Activated naive CD4-positive, alpha-beta T cell treated with anti-CD3 and anti-CD28 coated beads, Interleukin-2, amount 50 U/mL, for 72 hours (primary cell): Measurements from ENCODE around the gene PCIF1. TPM values are rescaled to one million over a fixed set of nuclear protein-coding genes. Genes with fewer than 3 reads are reported as not detected.

Source experiments
- ATAC-seq, 2 donors: fragments of 150-1000 bp; cut with Tn5 transposase; 2 replicates each; pipeline ENCODE4 v1.10.0; 2021; ENCODE audit warnings: mild to moderate bottlenecking in 2 of 2, moderate library complexity in 2 of 2
- DNase-seq, 2 donors: peaks; one replicate each; pipeline ENCODE4 v3.0.0; 2021 to 2022; ENCODE audit warnings: low spot score in 2 of 2
- H3K27ac Mint-ChIP-seq, 2 donors: one replicate each; pipeline ENCODE4 v1.8.0; 2022; ENCODE audit warnings: mild to moderate bottlenecking in 2 of 2, mixed read lengths in 2 of 2
- H3K36me3 Mint-ChIP-seq, 2 donors: one replicate each; pipeline ENCODE4 v1.8.0; 2022; ENCODE audit warnings: mixed read lengths in 2 of 2
- H3K9me3 Mint-ChIP-seq, 2 donors: one replicate each; pipeline ENCODE4 v1.8.0; 2022; ENCODE audit warnings: mixed read lengths in 2 of 2
- total RNA-seq, 2 donors: library from RNA; stranded (reverse); gene quantifications; one replicate each; pipeline ENCODE4 v1.2.3, GENCODE V29; 2022

The PCIF1 gene
- 10 to 100 TPM; 31.8 to 51.0 TPM for total RNA-seq

DNA sequence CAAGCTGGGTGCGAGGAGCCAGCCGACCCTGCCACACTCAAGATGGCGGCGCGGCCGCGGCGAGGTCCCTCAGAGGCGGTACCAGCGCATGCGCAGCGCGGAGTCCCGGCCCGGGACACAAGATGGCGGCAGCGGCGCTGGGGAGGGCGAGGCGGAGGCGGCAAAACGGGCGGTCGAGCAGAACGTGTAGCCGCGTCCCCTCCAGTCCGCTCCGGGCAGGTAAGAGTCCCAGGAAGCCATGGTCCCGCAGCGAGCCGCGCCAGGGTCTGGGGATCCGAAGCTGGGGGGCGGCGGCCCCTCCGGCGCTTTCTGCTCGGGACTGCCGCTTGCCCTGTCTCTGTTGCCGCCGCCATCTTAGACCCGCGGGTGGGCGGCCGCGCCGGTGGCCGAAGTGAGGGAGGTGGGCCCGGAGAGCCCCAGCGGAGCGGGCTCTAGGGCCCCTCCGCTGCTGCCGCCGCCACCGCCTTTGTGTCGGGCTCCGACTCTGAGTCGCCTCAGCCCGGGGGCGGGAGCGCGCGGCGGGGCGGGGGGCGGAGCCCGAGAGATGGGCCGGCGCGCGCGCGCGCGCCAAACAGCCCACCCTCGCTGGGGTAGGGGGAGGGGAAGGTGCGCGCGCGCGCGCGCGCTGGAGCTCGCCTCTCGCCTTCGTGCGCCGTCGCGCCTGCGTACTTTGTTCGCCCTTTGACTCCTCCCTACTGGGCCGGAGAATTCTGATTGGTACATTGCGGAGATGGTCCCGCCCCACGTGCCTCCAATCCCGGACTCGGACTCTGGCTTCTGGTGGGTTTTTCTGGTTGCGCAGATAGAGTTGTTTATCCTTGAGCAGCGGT lies at the start of gene PCIF1:
TSS of gene PCIF1 (plus strand) at position 98 of the 830 bp plus-strand sequence. CDS start 4,317 bp downstream, outside the sequence.
- H3K27ac Mint-ChIP-seq, result peak within 1 kb of the TSS; percentile 96 to 99
- no peaks in the 10 kb centered on the region for H3K9me3 Mint-ChIP-seq
- ATAC-seq (peak; percentile 81 to 86), DNase-seq (peak; percentile 98)
- peaks cover 5 to 24% of the 10 kb centered on the region in 2 donors for H3K36me3 Mint-ChIP-seq

DNA sequence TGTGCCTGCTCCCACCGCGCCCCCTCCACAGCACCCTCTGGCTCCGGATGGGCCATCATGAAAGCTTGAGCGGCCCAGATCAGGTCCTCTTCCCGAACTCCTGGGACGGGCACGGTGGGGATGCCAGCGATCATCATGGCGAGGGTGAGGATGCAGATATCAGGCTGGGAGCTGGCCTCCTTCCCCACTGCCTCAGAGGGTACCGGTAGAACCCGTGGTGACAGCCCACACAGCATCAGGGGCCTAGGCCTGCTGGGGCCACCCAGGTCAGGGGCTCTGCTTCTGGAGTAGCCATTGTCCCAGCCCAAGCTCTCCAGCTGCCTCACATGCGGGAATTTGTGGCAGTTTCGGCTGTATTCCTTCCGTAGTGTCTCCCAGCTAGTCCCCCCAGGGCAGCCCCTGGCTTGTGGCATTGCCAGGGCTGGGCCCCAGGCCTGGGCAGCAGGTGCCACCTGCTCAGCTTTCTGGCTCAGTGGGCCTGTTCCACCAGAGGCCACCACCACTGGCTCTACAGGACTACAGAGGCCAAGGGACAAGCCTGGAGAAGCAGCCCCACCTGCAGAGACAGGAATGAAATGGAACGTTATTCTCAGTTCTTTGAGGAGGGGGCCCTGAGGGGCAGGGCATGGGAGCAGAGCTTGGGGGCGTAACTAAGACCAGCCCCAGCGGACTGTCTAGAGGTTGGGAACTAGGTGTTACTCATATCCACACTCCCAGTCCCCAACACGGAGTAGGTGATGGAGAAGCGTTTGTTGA lies 47.7 kb upstream of the PCIF1 start:
- no peak for DNase-seq
- Mint-ChIP-seq H3K27ac (no peak overlapping the region), H3K36me3 (peaks cover 16 to 17% of the 10 kb centered on the region in 2 donors), H3K9me3 (no peaks in the 10 kb centered on the region)
- ATAC-seq, result no peak

DNA sequence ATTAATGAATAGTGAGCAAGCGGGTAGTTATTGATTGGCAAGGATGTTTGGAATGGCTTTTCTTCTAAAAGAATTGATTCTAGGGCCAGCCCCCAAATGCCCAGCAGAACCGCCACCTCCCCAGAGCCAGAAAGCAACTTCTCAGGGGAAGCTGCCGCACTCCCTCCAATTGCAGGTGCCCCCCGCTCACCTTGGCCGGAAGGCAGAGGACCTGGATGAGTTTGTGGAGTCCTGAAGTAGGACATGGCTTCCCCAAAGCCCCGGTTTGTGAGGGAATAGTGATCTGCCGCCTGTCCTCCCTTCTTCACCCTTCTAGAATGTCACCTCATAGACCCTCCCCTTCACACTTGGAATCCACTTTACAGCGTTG lies 47.2 kb upstream of the PCIF1 start, which contains the start of gene SPATA25:
TSS of gene SPATA25 (minus strand) at position 277 of the 370 bp plus-strand sequence. CDS start at position 245, 32 bp downstream.
- ATAC-seq, result no peak
- Mint-ChIP-seq H3K9me3 (no peaks in the 10 kb centered on the region), H3K36me3 (peaks cover 13 to 15% of the 10 kb centered on the region in 2 donors), H3K27ac (no peak within 1 kb of the TSS)
- DNase-seq, result no peak

DNA sequence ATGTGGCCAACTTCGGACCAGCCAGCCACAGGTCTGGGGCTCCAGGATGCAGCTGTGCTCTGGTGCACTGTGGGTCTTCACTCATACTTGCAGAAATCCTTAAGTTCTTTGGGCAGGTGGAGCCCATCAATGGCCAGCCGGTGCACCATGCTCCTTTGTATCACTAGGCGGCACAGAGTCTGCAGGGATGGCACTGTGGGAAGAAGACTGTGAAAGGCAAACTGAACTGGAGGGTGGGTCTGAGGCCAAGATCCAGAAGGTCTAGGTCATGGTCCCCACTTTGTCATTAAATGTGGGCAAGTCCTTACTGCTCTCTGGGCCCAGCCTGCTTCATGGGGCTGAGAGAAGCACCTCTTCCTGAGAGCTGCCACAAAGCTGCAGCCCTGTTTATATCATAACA lies 45.8 kb upstream of the PCIF1 start:
- no peaks in the 10 kb centered on the region for H3K9me3 Mint-ChIP-seq
- H3K27ac Mint-ChIP-seq, result no peak overlapping the region
- no peak for ATAC-seq
- peaks cover 0 to 2% of the 10 kb centered on the region in 2 donors for H3K36me3 Mint-ChIP-seq
- no peak for DNase-seq

DNA sequence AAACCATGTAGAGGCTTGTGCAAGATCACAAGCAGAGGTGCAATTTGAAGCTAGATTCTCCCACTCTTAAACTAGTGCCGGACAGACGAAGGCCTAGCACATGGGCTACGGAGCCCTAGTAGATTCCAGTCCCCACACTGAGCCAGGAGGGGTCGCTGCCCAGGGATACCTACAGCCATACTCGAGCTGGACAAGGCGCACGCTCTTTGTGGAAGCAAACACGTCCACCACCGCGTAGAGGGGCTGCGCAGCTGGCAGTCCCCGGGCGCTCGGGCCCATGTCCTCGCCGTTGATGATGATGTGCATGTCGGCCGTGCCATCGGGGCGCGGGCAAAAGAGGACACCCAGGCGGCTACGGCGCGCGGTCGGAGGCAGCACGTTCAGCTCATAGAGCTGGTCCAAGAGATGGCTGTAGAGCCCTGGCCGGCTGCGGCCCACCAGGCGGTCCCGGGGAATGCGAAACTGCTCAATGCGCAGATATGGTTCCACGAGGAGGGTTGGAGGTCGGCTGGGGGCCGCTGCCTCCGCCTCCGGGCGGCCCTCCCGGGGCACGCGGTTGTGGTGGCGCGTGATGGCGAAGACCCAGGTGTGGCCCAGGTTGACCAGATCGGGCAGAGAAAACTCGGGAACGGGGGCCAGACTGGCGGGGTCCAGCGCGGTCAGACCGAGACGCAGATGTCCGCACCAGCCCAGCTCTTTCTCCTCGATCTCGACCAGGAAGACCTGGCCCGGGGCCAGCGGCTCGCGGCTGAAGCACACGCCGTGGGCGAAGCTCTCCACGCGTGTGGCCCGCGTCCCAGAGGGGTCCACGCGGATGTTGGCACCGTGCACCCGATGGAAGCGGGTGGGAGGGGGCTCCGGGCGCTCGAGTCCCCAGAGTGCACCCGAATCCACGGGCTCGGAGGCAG lies 44.2 kb upstream of the PCIF1 start:
- DNase-seq, result peak in 1 of 2 donors; percentile 60
- ATAC-seq, result peak; percentile 15 to 62
- Mint-ChIP-seq H3K9me3 (no peaks in the 10 kb centered on the region), H3K36me3 (peaks cover 0 to 8% of the 10 kb centered on the region in 2 donors), H3K27ac (peak overlapping the region; percentile 91 to 93)

DNA sequence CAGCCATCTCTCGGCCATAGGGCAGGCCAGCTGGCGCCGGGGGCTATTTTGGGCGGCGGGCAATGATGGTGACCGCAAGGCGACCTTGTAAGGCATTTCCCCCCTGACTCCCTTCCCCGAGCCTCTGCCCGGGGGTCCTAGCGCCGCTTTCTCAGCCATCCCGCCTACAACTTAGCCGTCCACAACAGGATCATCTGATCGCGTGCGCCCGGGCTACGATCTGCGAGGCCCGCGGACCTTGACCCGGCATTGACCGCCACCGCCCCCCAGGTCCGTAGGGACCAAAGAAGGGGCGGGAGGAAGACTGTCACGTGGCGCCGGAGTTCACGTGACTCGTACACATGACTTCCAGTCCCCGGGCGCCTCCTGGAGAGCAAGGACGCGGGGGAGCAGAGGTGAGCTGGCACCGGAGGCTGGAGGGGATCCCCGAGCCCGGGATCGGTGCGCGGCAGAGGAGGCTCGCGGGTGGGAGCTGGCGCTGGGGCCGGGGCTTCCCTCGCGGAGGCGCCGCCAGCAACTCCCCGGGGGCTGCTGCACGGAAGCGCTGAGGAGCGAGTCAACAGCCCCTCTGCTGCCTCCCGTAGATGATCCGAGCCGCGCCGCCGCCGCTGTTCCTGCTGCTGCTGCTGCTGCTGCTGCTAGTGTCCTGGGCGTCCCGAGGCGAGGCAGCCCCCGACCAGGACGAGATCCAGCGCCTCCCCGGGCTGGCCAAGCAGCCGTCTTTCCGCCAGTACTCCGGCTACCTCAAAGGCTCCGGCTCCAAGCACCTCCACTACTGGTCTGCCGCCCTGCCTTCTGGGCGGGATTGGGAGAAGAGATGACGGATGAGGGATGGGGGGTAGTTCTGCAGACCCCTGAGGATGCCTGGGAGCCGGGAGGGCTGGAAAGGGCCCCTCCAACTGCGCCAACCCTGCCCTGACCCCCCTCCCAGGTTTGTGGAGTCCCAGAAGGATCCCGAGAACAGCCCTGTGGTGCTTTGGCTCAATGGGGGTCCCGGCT lies 43.2 kb upstream of the PCIF1 start, which contains the start of the genes CTSA and NEURL2:
TSS of gene CTSA (plus strand) at position 351 of the 999 bp plus-strand sequence. CDS start at position 585, 234 bp downstream.
TSS of gene NEURL2 (minus strand) at position 224 of the 999 bp plus-strand sequence. CDS start at position 7, 217 bp downstream.
- ATAC-seq, result peak; percentile 84 to 89
- H3K9me3 Mint-ChIP-seq, result no peaks in the 10 kb centered on the region
- DNase-seq, result peak; percentile 84 to 89
- peak within 1 kb of the TSS; percentile 91 to 93 for H3K27ac Mint-ChIP-seq
- peaks cover 0 to 8% of the 10 kb centered on the region in 2 donors for H3K36me3 Mint-ChIP-seq

DNA sequence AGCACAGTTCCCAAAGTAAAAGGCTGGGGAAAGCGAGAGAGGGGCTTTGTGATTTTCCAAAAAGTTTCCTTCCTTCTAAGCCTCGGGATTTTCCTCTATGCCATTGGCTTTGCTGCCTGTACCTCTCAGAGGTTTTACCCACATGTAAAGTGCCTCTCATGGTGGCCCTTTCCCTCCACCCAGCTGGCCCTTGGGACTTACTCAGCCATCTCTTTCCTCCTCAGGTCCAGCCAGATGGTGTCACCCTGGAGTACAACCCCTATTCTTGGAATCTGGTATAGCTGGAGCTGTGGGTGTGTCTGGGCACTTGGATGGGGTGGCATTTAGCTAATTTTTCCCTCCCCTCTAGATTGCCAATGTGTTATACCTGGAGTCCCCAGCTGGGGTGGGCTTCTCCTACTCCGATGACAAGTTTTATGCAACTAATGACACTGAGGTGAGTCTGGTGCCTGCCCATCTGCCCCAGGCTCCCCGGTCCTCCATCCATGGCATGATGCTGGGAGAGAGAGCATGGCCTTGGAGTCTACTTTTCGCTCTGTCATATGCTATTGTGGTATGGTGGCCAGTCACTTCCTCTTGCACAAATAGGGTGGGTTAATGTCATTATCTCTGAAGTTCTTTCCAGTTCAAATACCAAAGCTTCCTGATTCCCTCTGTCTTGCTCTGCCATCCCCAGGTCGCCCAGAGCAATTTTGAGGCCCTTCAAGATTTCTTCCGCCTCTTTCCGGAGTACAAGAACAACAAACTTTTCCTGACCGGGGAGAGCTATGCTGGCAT lies 42.2 kb upstream of the PCIF1 start:
- Mint-ChIP-seq H3K27ac (peak overlapping the region; percentile 85 to 91), H3K36me3 (peaks cover 0 to 8% of the 10 kb centered on the region in 2 donors)
- no peak for ATAC-seq

DNA sequence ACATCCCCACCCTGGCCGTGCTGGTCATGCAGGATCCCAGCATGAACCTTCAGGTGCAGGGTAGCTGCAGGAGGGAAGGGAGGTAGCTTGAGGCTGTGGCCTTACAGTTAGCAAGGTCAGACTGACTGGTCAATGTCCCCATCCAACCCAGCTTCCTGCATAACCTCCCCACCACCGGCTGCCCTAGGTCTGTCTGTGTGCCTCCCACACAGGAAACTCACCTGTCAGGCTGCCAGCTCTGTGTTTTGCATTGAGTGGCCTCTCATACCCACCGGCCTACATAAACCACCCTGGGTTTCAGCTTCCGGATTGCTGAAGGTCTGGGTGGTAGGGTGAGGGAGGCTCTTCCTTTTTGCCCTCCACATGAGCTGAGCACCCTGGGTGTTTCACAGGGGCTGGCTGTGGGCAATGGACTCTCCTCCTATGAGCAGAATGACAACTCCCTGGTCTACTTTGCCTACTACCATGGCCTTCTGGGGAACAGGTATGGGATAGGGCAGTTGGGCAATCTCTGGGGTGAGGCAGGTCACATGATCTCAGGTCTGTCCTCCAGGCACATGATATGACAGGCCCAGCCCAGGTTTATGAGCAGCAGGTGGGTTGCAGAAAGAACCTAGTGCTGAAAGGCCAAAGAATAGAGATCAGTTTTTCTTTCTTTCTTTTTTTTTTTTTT lies 41.5 kb upstream of the PCIF1 start:
- no peaks in the 10 kb centered on the region for H3K9me3 Mint-ChIP-seq
- H3K27ac Mint-ChIP-seq, result peak overlapping the region; percentile 9 to 91
- no peak for DNase-seq
- ATAC-seq, result peak in 1 of 2 donors; percentile 46
- peaks cover 0 to 8% of the 10 kb centered on the region in 2 donors for H3K36me3 Mint-ChIP-seq

More for the DNA sequence above, 42.2 kb upstream of the PCIF1 start:
- DNase-seq, result no peak
- no peaks in the 10 kb centered on the region for H3K9me3 Mint-ChIP-seq

DNA sequence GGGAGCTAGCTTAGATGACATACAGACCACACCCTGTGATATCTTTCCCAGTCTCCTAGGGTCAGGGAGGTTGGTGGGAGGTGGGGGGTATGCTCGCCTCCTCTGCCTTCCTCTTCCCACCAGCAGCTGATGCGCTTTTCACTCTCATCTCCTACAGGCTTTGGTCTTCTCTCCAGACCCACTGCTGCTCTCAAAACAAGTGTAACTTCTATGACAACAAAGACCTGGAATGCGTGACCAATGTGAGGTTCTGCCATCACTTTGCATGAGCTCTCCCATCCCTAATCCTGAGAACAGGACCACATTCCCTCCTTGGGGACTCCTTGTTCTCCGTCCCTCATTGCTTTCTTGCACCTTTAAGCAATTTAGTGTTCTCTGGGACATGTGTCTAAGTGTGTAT lies 40.7 kb upstream of the PCIF1 start:
- peaks cover 0 to 8% of the 10 kb centered on the region in 2 donors for H3K36me3 Mint-ChIP-seq
- H3K9me3 Mint-ChIP-seq, result no peaks in the 10 kb centered on the region
- no peak overlapping the region for H3K27ac Mint-ChIP-seq
- DNase-seq (no peak), ATAC-seq (no peak)

DNA sequence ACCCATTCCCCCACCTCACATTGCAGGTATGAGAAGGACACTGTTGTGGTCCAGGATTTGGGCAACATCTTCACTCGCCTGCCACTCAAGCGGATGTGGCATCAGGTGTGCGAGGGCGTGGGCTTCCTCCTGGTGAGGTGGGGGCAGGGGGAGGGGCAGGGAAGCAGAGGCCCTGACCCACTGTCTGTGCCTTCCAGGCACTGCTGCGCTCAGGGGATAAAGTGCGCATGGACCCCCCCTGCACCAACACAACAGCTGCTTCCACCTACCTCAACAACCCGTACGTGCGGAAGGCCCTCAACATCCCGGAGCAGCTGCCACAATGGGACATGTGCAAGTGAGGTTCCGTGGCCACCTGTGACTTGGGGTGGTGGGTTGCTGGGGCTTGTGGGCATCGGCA lies 39.7 kb upstream of the PCIF1 start:
- DNase-seq, result no peak
- H3K36me3 Mint-ChIP-seq, result peaks cover 0 to 8% of the 10 kb centered on the region in 2 donors
- H3K27ac Mint-ChIP-seq, result no peak overlapping the region
- ATAC-seq, result no peak
- no peaks in the 10 kb centered on the region for H3K9me3 Mint-ChIP-seq

DNA sequence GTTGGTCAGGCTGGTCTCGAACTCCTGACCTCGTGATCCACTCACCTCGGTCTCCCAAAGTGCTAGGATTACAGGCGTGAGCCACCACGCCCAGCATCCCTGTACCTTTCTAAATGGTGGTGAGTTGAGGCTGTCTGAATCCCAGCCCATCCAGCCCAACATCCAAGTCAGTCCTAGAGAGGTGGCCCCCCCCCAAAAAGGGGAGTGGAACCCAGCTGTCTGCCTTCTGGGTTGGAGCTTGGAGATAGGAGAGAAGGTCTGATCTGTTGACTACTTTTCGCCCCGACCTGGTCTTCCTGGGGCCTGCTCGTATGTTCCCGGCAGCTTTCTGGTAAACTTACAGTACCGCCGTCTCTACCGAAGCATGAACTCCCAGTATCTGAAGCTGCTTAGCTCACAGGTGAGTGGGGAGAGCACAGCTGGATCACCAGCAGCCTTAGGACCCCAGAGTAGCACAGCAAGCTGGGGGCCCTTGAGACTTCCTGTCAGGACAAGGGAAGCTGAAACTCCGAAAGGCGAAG lies 37.8 kb upstream of the PCIF1 start:
- H3K27ac Mint-ChIP-seq, result no peak overlapping the region
- H3K9me3 Mint-ChIP-seq, result no peaks in the 10 kb centered on the region
- peaks cover 0 to 8% of the 10 kb centered on the region in 2 donors for H3K36me3 Mint-ChIP-seq
- DNase-seq (no peak), ATAC-seq (no peak)

DNA sequence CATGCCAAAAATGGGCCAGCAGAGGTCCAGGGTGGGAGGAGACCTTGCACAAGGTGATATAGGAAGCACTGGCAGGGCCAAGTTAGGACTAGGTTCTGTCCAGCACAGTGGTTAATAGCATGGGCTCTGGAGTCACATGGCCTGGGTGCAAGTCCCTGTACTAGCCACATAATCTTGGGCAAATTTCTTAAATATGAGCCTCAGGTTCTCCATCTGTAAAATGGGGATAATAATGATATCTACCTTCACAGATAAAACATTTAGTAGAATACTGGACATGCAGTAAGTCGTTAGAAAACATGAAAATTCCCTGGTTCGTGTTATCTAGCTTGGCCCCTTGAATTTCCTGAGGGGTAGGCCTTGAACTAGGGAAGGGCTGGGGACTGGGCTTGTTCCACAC lies 37.2 kb upstream of the PCIF1 start:
- ATAC-seq, result no peak
- no peaks in the 10 kb centered on the region for H3K9me3 Mint-ChIP-seq
- DNase-seq, result no peak
- H3K27ac Mint-ChIP-seq, result peak overlapping the region in 1 of 2 donors; percentile 9
- peaks cover 0 to 8% of the 10 kb centered on the region in 2 donors for H3K36me3 Mint-ChIP-seq

DNA sequence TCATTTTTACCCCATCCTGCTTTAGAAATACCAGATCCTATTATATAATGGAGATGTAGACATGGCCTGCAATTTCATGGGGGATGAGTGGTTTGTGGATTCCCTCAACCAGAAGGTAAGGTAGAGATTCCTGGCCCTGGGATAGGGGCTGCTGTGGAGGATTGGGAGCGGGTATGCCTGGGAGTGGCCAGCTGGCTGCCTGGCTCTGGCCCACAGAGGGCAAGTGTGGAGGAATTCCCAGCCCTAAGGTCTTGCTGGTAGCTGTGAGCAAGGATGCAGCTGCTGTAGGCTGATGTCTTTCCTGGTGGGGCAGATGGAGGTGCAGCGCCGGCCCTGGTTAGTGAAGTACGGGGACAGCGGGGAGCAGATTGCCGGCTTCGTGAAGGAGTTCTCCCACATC lies 36.8 kb upstream of the PCIF1 start:
- Mint-ChIP-seq H3K27ac (no peak overlapping the region), H3K36me3 (peaks cover 0 to 8% of the 10 kb centered on the region in 2 donors), H3K9me3 (no peaks in the 10 kb centered on the region)
- ATAC-seq (no peak), DNase-seq (no peak)

DNA sequence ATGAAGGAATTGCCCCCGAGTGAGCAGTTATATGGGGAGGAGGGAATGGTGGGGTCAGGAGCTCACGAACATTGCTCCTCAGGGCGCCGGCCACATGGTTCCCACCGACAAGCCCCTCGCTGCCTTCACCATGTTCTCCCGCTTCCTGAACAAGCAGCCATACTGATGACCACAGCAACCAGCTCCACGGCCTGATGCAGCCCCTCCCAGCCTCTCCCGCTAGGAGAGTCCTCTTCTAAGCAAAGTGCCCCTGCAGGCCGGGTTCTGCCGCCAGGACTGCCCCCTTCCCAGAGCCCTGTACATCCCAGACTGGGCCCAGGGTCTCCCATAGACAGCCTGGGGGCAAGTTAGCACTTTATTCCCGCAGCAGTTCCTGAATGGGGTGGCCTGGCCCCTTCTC lies 36.2 kb upstream of the PCIF1 start:
- no peak for ATAC-seq
- peaks cover 0 to 8% of the 10 kb centered on the region in 2 donors for H3K36me3 Mint-ChIP-seq
- no peak for DNase-seq
- no peak overlapping the region for H3K27ac Mint-ChIP-seq
- no peaks in the 10 kb centered on the region for H3K9me3 Mint-ChIP-seq
